ENCODE data around the gene ADCY1. TPM values are rescaled to one million over a fixed set of nuclear protein-coding genes. Genes with fewer than 3 reads are reported as not detected.

Gene ADCY1
- total and polyA plus RNA-seq, 5 donors from 2014 or later: not detected

- H3K27ac ChIP-seq (ENCODE audit: insufficient read depth, low read length, poor library complexity, severe bottlenecking): no peak overlapping the region
- H3K27me3 Mint-ChIP-seq: peaks cover 10% of the 10 kb centered on the region
- no peaks in the 10 kb centered on the region for H3K4me1 Mint-ChIP-seq
- H3K36me3 ChIP-seq (ENCODE audit: control insufficient read depth, insufficient read depth, low read length): no peaks in the 10 kb centered on the region
- peaks cover 0 to 1% (median 0%) of the 10 kb centered on the region in 7 donors for H3K9me3 Mint-ChIP-seq
- DNase-seq (no peak), ATAC-seq (ENCODE audit: low read depth in 2 of 2) (no peak)
- H3K4me3 ChIP-seq (ENCODE audit: low read depth, low read length): no peak overlapping the region
- H3K4me1 ChIP-seq (ENCODE audit: control insufficient read depth, insufficient read depth, low read length, poor library complexity, severe bottlenecking): no peaks in the 10 kb centered on the region
- H3K4me3 Mint-ChIP-seq: no peak overlapping the region
- no peaks in the 10 kb centered on the region for H3K9me3 ChIP-seq (ENCODE audit: control insufficient read depth in 2 of 2, low read length in 2 of 2)
- H3K27ac Mint-ChIP-seq: no peak overlapping the region
- no peaks in the 10 kb centered on the region for H3K27me3 ChIP-seq (ENCODE audit: control insufficient read depth, insufficient read depth, low read length)
- no peaks in the 10 kb centered on the region for H3K36me3 Mint-ChIP-seq
These were observed 128.6 kb downstream of the ADCY1 start for GRCh38 chr7:45702751-45703150.

GRCh38 chr7:45703373-45703821, 129.2 kb downstream of the ADCY1 start:
- Mint-ChIP-seq H3K9me3 (peaks cover 0 to 1% (median 0%) of the 10 kb centered on the region in 7 donors), H3K4me1 (no peaks in the 10 kb centered on the region), H3K4me3 (no peak overlapping the region), H3K27me3 (peaks cover 10% of the 10 kb centered on the region), H3K36me3 (no peaks in the 10 kb centered on the region), H3K27ac (peak overlapping the region in 1 of 3 donors; percentile 22)
- Histone ChIP-seq H3K9me3 (ENCODE audit: control insufficient read depth in 2 of 2, low read length in 2 of 2) (no peaks in the 10 kb centered on the region), H3K4me1 (ENCODE audit: control insufficient read depth, insufficient read depth, low read length, poor library complexity, severe bottlenecking) (no peaks in the 10 kb centered on the region), H3K4me3 (ENCODE audit: low read depth, low read length) (no peak overlapping the region), H3K27me3 (ENCODE audit: control insufficient read depth, insufficient read depth, low read length) (no peaks in the 10 kb centered on the region), H3K36me3 (ENCODE audit: control insufficient read depth, insufficient read depth, low read length) (no peaks in the 10 kb centered on the region), H3K27ac (ENCODE audit: insufficient read depth, low read length, poor library complexity, severe bottlenecking) (no peak overlapping the region)
- DNase-seq (no peak), ATAC-seq (ENCODE audit: low read depth in 2 of 2) (no peak)

GRCh38 chr7:45703911-45704682, 129.9 kb downstream of the ADCY1 start:
- Mint-ChIP-seq H3K36me3 (no peaks in the 10 kb centered on the region), H3K4me3 (no peak overlapping the region), H3K9me3 (peaks cover 0 to 1% (median 0%) of the 10 kb centered on the region in 7 donors), H3K27me3 (peaks cover 5% of the 10 kb centered on the region), H3K4me1 (no peaks in the 10 kb centered on the region), H3K27ac (no peak overlapping the region)
- DNase-seq (no peak), ATAC-seq (ENCODE audit: low read depth in 2 of 2) (no peak)
- H3K4me1 ChIP-seq (ENCODE audit: control insufficient read depth, insufficient read depth, low read length, poor library complexity, severe bottlenecking): no peaks in the 10 kb centered on the region
- H3K4me3 ChIP-seq (ENCODE audit: low read depth, low read length): no peak overlapping the region
- H3K27me3 ChIP-seq (ENCODE audit: control insufficient read depth, insufficient read depth, low read length): no peaks in the 10 kb centered on the region
- no peaks in the 10 kb centered on the region for H3K36me3 ChIP-seq (ENCODE audit: control insufficient read depth, insufficient read depth, low read length)
- H3K27ac ChIP-seq (ENCODE audit: insufficient read depth, low read length, poor library complexity, severe bottlenecking): no peak overlapping the region
- H3K9me3 ChIP-seq (ENCODE audit: control insufficient read depth in 2 of 2, low read length in 2 of 2): no peaks in the 10 kb centered on the region

- no peaks in the 10 kb centered on the region for H3K4me1 Mint-ChIP-seq
- no peaks in the 10 kb centered on the region for H3K4me1 ChIP-seq (ENCODE audit: control insufficient read depth, insufficient read depth, low read length, poor library complexity, severe bottlenecking)
- peaks cover 5% of the 10 kb centered on the region for H3K27me3 Mint-ChIP-seq
- no peaks in the 10 kb centered on the region for H3K27me3 ChIP-seq (ENCODE audit: control insufficient read depth, insufficient read depth, low read length)
- no peaks in the 10 kb centered on the region for H3K36me3 Mint-ChIP-seq
- no peak for ATAC-seq (ENCODE audit: low read depth in 2 of 2)
- H3K36me3 ChIP-seq (ENCODE audit: control insufficient read depth, insufficient read depth, low read length): no peaks in the 10 kb centered on the region
- no peak for DNase-seq
- no peak overlapping the region for H3K27ac ChIP-seq (ENCODE audit: insufficient read depth, low read length, poor library complexity, severe bottlenecking)
- H3K4me3 Mint-ChIP-seq: no peak overlapping the region
- no peak overlapping the region for H3K27ac Mint-ChIP-seq
- no peaks in the 10 kb centered on the region for H3K9me3 ChIP-seq (ENCODE audit: control insufficient read depth in 2 of 2, low read length in 2 of 2)
- H3K4me3 ChIP-seq (ENCODE audit: low read depth, low read length): no peak overlapping the region
- H3K9me3 Mint-ChIP-seq: peaks cover 0 to 1% (median 0%) of the 10 kb centered on the region in 7 donors
These were observed 130.5 kb downstream of the ADCY1 start for GRCh38 chr7:45704683-45705016.

GRCh38 chr7:45708046-45708950, 134.1 kb downstream of the ADCY1 start:
- DNase-seq (no peak), ATAC-seq (ENCODE audit: low read depth in 2 of 2) (no peak)
- H3K27ac ChIP-seq (ENCODE audit: insufficient read depth, low read length, poor library complexity, severe bottlenecking): no peak overlapping the region

GRCh38 chr7:45709168-45710042, 135.2 kb downstream of the ADCY1 start:
- Histone ChIP-seq H3K4me3 (ENCODE audit: low read depth, low read length) (no peak overlapping the region), H3K9me3 (ENCODE audit: control insufficient read depth in 2 of 2, low read length in 2 of 2) (no peaks in the 10 kb centered on the region), H3K27me3 (ENCODE audit: control insufficient read depth, insufficient read depth, low read length) (no peaks in the 10 kb centered on the region), H3K27ac (ENCODE audit: insufficient read depth, low read length, poor library complexity, severe bottlenecking) (no peak overlapping the region), H3K4me1 (ENCODE audit: control insufficient read depth, insufficient read depth, low read length, poor library complexity, severe bottlenecking) (no peaks in the 10 kb centered on the region), H3K36me3 (ENCODE audit: control insufficient read depth, insufficient read depth, low read length) (no peaks in the 10 kb centered on the region)
- H3K36me3 Mint-ChIP-seq: no peaks in the 10 kb centered on the region
- H3K4me1 Mint-ChIP-seq: no peaks in the 10 kb centered on the region
- H3K27me3 Mint-ChIP-seq: peaks cover 5% of the 10 kb centered on the region
- no peak overlapping the region for H3K27ac Mint-ChIP-seq
- ATAC-seq (ENCODE audit: low read depth in 2 of 2) (no peak), DNase-seq (no peak)
- H3K4me3 Mint-ChIP-seq: peak overlapping the region in 1 of 4 donors; percentile 23
- no peaks in the 10 kb centered on the region for H3K9me3 Mint-ChIP-seq

More at GRCh38 chr7:45708046-45708950, 134.1 kb downstream of the ADCY1 start:
- Mint-ChIP-seq H3K27ac (no peak overlapping the region), H3K4me1 (no peaks in the 10 kb centered on the region), H3K4me3 (no peak overlapping the region), H3K36me3 (no peaks in the 10 kb centered on the region), H3K9me3 (peaks cover 0 to 1% (median 0%) of the 10 kb centered on the region in 7 donors), H3K27me3 (peaks cover 5% of the 10 kb centered on the region)
- H3K36me3 ChIP-seq (ENCODE audit: control insufficient read depth, insufficient read depth, low read length): no peaks in the 10 kb centered on the region
- no peak overlapping the region for H3K4me3 ChIP-seq (ENCODE audit: low read depth, low read length)
- no peaks in the 10 kb centered on the region for H3K9me3 ChIP-seq (ENCODE audit: control insufficient read depth in 2 of 2, low read length in 2 of 2)
- H3K27me3 ChIP-seq (ENCODE audit: control insufficient read depth, insufficient read depth, low read length): no peaks in the 10 kb centered on the region
- no peaks in the 10 kb centered on the region for H3K4me1 ChIP-seq (ENCODE audit: control insufficient read depth, insufficient read depth, low read length, poor library complexity, severe bottlenecking)
